Stimulated activated CD8-positive, alpha-beta memory T cell treated with anti-CD3 and anti-CD28 coated beads, Interleukin-7, amount 100 ng/mL, for 4 hours (primary cell): ENCODE measurements around the gene NABP1.

ENCODE experiments used
- DNase-seq, 2 donors: peaks; one replicate each; pipeline ENCODE4 v3.0.0-alpha.2; 2020; ENCODE audit warnings: low read depth in 2 of 2

The NABP1 gene

DNA sequence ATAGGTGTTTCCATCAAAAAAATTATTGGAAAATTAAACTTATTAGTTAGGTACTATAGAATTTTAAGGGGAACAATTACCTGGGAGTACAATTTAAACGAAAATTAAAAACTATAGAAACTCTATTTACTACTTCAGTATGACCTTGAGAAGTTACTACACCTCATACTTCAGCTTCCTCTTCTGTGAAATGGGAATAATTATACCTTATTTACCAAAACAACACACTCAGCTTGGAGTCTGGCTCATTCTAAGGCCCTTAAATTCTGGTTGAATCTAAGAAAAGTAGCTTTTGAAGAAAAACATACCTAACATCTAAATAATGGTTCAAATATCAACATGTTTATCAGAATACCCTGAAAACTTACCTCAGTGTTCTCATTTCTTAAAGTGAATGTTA, 2.7 kb downstream of the NABP1 start:
- no peak for DNase-seq

DNA sequence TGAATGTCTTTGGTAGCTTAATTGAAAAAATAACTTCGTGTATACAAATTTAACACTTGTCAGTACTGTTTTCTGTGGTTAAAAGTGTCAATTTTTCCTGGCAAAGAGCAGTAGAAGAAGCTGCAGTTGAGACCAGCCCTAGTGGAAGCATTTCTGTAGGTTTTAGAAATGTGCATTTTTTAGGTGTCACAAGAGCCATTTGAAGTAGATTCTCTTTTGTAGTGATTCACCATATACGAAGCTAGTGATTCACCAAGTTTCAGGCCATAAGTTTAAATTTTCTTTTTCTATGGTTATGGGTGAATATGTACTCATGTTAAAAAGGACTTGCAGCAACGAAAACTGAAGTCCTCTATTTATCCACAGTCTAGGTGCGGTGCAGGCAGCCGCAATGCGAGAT, 4.2 kb downstream of the NABP1 start:
- DNase-seq: no peak

DNA sequence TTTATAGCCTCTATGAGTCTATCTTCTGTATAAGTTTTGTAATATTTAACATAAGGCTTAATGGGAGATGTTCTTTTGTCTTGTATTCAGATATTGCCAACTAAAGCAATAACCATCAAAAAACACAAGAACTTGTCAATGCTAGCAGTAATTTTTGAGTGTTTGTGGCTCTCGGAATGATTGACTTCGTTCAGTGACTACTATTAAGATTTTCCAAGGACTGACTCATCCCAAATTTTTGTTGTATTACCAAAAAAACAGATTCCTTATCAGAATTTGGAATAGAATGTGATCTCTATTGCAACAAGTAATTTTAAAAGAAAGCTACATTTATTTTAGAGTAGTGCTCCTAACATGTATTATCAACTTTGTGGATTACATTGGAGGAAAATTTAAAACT, 8.1 kb downstream of the NABP1 start:
- no peak for DNase-seq

DNA sequence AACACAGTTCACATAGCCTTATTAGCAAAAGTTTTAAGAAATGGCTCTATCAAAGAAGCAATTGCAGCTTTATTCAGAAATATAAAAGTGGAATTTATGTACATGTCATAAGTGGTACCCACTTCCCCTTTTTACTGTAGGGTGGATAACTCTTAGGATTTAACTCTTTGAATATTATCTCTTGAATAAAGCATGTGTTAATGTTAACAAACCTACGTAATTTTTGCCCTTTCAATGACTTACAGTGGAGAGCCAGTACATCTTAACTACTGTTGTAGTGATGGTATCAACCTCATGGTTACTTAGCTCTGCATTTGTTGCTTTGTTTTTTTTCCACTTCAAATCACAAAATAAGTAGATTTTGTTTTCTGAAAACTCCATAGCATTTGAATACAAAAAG, 8.8 kb downstream of the NABP1 start:
- DNase-seq: no peak

DNA sequence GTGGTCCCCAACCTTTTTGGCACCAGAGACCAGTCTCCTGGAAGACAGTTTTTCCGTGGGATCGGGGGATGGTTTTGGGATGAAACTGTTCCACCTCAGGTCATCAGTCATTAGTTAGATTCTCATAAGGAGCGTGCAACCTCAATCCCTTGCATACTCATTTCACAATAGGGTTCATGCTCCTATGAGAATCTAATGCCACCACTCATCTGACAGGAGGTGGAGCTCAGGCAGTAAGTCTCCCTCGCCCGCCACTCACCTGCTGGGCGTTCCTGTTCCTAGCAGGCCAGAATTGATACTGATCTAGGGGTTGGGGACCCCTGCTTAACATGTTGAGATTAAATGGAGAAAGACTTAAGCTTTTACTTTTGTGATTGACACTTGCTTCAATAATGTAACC, 9.9 kb downstream of the NABP1 start:
- no peak for DNase-seq

DNA sequence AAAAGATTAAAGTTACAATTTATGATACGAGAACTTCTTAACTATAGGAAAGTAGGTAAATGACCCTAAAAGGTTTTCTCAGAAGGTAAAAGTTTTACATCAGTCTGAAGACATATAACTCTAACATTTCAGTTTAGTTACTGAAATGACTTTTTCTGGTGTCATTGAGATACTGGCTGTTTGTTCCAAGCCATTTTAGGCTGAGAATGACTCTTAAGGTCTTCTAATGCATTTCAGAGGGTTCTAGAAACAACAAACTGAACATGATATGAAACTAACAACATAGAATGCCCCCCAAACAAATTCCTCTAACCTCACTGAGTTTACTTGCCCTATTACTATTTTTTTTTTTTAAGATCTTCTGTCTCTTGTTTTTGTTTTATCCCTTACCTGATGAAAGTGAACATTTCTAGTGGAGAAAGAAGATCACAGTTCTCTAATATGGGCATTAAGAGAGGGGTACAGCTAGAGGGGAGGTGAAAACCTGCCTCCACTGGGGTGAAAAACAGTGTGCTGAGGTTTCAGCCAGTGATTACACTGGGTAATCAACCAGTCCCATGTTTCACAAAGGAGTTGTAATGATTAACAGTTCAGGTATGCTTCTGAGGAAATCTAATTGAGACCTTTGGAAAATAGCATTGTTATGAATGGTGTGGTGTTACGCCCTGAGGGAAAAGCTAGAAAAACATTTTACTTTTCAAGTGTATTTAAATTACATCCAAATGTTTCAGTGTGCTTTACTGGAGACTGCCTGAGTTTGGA, 11.2 kb downstream of the NABP1 start:
- no peak for DNase-seq

DNA sequence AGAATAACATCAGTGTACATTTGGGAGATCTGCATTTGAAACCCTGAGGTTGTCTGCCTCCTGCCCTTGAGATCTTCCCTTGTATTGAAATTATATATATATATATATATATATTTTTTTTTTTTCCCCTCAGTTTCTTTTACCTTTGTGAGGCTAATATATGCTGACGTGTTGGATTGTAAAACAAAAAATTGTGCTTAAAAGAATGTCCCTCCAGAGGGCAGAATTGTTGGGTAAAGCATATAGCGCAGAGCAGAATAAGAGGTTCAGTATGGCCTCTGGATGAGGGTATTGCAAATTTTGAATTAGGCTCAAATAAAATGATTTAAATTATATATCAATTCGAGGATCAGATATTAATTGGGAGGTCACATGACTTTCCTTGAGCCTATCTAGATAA, 12.4 kb downstream of the NABP1 start:
- DNase-seq: no peak

DNA sequence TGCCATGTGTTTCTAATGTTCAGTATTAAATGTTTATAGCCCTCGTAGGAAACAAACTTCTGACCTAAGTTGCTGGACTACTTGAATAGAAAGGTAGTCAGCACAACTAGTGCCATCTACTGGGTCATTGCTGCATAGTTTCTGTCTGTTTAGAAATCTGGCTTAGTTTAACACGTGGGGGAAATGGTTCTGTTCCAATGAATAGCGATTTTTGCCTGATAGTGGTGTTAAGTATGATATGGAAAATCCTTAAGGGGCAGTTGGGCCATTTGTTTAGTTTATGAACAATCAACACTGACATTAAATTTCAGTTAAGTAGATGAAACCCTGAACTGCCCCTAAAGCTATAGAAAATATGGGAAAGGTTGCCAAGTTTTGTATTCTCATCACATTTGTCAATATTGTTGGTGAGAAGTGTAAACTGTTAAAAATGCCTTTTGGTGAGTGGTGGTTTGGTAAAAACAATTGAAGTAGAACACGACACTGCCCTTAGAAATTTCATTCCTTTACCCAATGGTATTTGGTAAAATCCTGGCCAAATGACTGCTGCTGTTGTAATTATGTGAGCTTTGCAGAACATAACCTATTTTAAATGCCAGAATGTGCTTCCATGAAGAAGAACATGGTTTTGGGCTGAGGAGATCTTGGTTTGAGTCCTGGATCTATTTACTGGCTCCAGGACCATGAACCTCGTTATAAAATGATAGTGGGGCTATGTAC, 13.2 kb downstream of the NABP1 start:
- peak in 1 of 2 donors; percentile 20 for DNase-seq

DNA sequence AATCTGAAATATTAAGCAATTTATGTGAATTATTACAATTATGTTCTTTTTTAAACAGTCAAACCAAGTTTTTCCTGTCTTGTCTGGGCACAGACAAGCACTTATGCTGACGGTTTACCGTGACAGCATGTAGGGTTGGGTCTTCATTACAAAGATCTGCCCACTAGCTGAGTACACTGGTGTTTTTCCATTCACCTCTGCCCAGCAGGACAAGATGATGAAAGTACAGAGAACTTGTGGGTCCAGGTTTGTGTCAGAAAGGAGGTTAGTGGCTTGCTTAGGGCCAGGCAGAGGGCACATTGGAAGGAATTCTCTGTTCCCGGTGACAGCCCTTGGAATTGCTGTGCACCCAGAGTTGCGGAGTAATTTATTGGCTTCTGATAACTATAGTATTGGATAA, 14.0 kb downstream of the NABP1 start:
- DNase-seq: no peak

DNA sequence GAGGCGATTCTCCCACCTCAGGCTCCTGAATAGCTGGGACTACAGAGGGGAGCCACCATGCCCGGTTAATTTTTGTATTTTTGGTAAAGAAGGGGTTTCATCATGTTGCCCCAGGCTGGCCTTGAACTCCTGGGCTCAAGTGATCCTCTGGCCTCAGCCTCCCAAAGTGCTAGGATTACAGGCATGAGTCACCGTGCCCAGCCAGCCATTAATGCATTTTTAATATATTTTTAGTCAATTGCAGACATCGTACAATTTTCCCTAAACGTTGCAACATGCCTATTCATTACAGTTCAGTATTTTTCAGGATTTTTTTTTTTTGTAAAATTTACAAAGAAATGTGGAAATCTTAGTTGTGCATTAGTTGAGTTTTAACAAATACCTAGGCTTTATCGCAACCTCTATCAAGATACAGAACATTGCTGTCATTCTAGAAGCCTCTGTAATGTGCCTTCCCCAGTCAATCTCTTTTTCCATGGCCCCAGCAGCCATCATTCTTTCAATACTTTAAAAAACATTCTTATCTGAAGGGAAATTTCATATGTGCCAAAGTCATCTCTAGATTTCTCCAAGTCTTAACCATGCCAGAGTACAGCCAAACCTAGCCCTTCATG, 14.7 kb downstream of the NABP1 start:
- DNase-seq: no peak

DNA sequence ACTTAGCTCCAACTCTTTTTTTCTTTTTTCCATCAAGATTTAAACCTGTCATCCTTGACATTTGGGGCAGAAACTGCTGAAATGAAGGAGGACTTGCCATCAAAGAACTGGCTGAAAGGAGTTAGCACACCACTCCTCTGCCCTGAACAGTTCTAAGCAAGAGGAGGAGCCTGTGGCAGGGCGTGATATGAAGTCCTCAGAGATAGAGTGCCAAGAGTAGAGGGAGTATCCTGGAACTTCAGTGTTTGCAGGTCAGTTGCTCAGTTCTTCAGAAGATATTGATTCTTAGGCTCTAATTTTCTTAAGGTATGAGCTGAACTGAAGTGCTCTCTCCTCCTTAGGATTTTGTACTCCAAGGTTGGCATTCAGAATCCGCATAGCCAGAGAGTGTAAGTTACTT, 15.2 kb downstream of the NABP1 start:
- DNase-seq: no peak

DNA sequence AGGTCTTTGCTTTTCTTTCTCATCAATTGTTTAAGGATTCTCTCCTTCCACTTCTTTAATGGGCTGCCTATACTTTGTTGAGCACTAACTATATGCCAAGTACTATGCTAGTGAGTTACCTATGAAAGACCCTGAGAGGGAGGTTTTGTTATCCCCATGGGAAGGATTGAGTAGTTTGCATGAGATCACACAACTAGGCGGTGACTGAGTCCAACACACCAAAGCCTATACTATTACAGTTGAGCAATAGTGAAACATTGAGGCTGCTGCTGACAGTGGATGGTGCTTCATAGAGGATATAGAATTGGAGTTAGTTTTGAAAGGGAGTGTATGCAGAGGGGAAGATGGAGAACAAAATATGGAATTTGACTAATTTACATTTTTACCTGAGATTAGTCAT, 15.8 kb downstream of the NABP1 start:
- DNase-seq: no peak

DNA sequence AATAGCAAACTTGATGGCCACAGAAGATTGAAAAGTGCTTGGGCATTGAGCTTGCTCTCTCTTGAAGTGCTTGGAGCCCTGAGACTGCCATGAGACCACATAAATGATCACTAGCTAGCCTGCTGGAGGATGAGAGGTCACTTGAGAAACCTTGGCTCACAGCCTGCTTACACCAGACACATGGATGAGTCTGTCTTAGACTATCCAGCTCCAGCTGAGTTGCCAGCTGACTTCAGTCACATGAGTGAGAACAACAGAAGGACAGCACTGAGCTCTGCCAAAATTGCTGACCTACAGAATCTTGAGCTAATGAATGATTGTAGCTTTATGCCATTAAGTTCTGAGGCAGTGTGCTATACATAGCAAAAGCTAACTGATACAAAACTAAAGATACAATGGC, 18.1 kb downstream of the NABP1 start:
- DNase-seq: no peak

DNA sequence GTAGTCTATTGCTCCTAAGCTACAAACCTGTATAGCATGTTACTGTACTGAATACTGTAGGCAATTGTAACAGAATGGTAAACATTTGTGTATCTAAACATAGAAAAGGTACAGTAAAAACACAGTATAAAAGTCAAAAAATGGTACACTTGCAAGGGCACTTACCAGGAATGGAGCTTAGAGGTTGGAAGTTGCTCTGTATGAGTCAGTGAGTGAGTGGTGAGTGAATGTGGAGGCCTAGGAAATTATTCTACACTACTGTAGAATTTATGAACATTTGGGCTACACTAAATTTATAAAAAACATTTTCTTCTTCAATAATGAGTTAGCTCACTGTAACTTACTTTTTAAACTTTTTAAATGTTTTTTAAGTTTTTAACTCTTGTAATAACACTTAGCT, 19.0 kb downstream of the NABP1 start:
- DNase-seq: no peak

DNA sequence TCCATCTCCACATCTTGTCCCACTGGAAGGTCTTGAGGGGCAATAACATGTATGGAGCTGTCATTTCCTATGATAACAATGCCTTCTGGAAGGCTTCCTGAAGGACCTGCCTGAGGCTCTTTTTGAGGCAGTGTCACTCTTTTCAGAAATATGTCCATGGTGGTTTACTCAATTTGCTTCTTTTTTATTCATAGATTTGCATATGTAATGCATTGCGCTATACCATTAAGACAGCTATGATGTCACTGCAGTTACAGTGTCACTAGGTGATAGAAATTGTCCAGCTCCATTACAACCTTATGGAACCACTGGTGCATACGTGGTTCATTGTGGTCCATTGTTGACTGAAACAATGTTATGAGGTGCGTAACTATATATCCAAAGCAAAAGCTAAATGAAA, 19.9 kb downstream of the NABP1 start:
- no peak for DNase-seq

DNA sequence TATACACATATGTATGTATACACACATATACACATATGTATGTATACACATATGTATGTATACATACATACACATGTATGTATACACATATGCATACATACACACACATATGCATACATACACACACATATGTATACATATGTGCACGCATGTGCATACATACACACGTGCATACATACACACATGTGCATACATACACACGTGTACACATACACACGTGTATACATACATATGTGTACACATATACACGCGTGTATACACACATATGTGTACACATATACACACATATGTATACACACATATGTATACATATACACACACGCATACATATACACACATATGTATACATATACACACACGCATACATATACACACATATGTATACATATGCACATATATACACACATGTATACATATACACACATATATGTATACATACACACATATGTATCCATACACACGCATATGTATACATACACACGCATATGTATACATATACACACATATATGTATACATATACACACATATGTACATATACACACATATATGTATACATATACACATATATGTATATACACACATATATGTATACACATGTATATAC, 21.5 kb downstream of the NABP1 start:
- no peak for DNase-seq

DNA sequence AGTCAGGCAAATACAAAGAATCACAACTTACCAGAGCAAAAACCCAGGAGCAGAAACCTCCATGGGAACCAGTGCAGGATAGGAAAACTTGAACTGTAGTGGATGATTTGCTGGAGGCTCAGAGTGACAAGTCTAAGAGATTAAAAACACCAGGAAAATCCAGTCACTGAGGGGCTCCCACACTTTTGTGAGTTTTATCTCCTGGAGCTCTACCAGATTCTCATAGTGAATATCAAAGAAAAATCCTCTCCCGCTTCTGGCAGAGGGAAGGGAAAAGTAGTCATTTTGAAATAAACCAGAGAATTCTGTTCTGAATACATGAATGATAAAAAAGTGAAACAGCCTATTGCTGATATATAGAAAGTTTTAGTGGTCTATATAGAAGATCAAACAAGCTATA, 23.1 kb downstream of the NABP1 start:
- no peak for DNase-seq

DNA sequence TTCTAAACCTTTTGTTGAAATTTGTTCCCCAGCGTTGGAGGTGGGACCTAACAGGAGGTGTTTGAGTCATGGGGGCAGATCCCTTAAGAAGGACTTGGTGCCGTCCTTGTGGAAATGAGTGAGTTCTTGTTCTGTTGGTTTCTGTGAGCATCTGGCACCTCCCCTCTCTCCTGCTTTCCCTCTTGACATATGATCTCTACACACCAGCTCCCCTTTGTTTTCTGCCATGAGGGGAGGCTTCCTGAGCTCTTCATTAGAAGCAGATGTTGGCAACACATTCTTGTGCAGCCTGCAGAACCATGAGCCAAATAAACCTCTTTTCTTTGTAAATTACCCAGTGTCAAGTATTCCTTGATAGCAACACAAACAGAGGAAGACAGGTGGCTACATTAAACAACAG, 23.8 kb downstream of the NABP1 start:
- no peak for DNase-seq

DNA sequence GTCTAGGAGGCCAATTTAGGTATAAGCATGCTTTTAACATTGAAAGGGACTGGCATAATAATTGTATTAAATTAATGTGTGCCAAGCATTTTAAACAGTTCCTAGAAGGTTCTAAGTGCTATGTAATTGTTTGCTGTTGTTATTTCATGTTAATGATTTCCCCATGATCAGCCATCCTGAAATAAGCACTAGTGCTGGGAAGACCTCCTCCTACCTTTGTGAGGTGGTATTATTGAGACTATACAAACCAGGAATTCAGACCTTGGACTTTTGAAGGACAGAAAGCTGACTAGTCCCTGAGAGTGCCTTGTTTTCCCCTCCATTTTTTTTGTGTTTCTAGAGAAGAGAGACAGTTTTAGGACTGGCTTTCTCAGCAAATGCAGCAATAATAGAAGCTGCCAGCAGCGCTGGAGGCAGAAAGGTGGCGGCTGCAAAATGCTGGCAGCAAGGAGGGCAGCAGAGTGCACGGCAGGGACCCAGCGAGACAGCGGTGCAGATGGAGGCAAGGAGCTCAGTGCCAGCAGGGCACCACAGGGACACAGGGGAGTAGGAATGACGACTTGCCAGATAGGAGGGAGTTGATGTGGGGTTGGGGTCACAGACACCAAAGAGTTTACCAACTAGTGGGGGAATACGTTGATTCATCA, 25.3 kb downstream of the NABP1 start:
- DNase-seq: no peak

DNA sequence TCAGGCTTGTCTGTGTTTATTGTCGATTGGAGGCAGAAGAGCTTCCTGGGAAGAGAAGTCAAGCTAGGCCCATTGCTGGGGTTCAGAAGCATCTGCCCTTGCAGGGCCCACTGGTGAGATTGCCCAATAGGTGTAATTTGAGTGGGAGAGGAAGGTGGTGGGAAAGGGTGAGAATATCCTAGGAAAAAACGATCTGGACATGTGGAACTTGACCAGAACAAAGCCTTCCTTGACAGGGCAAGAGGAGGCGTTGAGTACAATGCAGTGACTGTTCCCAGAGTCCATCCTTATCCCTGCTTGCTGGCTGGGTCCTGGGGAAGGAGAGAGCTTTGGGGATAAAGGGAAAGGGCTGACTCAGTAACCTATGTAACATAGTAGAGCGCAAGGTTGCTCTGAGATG, 27.1 kb downstream of the NABP1 start:
- DNase-seq: no peak

DNA sequence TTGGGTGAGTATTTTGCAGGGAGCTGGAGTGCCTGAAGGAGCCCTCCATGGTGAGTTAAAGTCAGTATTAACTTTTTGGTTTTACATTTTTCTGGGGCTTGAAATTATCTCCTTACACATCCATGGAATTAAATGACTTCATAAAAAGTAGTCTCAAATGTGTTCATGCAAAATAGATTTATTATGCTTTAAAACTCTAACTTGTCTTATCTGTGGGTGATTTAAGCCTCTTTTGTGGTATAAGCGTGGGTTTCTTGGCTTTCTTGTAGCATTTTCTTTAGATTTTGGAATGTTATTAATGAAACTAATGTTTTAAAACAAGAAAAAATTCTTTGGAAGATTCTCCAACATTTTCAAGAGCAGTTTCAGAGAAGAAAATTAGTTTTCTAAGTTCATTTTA, 27.8 kb downstream of the NABP1 start:
- DNase-seq: no peak

DNA sequence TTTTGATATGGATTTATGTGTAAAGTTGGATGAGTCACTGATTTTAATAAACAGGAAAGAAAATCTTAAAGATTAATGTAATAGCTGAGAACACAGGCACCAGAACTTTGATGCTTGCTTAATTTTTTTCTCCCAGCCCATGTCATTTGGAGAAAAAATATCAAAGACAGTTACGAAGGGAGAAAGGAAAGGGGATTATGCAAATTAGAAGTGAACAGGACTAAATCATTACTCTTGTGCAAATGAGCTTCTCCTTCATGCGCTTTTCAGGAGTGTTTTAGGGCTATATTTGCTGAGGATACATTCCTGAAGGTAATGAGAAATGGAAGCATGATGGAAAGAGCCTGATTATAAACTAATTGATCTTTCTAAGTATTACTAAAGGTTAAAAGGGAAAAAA, 28.9 kb downstream of the NABP1 start:
- no peak for DNase-seq
